ENCODE measurements around the gene LRCH4. TPM values are rescaled to one million over a fixed set of nuclear protein-coding genes. Genes with fewer than 3 reads are reported as not detected.
A peak's percentile ranks its signal among the peaks of the same experiment; 100 is the strongest.

Gene LRCH4
- total and polyA plus RNA-seq, 2 of the 13 experiments (the other 11 are each of a cell fraction or from before 2014, with no cell fraction given), result 7.0 to 9.3 TPM

DNA sequence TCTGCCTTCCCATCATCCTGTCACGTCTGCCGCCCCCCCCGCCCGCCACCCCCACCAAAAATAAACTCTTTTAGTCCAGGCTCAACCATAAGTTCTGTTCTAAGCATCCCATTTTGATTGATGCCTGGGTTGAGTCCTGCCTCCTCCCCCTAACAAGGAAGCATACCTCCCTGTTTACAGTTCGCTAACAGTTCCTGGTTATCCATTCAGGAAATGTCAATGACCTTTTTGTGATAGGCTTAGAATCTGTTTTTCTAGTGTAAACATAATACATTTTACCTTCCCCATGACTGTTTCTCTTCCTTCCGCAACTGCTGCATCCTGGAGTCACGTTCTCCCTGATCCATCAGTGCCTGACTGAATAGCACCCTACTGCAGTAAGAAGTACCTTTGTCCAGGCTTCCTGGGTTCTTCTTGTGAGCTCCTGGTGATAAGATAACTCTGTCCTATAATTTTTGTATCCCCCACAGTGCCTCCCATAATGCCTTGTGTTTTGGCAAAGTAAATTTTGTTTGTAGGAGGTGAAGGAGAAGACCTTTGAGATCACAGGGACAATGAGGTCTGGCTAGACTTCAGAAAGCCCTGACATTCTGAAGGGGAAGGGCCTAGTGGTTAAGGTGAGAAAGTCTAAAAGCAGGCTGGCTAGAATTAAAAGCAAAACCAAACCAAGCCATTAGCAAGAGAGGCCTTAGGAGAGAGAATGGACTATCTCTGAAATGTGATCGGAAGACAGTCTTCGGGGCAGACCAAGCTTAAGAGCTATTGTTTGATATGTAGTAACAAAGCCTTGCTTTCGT lies 39.6 kb downstream of the LRCH4 start (continued):
- TF ChIP-seq, protein P1, sequence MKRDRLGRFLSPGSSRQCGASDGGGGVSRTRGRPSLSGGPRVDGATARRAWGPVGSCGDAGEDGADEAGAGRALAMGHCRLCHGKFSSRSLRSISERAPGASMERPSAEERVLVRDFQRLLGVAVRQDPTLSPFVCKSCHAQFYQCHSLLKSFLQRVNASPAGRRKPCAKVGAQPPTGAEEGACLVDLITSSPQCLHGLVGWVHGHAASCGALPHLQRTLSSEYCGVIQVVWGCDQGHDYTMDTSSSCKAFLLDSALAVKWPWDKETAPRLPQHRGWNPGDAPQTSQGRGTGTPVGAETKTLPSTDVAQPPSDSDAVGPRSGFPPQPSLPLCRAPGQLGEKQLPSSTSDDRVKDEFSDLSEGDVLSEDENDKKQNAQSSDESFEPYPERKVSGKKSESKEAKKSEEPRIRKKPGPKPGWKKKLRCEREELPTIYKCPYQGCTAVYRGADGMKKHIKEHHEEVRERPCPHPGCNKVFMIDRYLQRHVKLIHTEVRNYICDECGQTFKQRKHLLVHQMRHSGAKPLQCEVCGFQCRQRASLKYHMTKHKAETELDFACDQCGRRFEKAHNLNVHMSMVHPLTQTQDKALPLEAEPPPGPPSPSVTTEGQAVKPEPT (CRISPR knock-in tag; IDR thresholded peaks at IDR 0.05; ENCODE audit: low read depth), result no peak
- TF ChIP-seq ZNF260 (CRISPR knock-in tag; IDR thresholded peaks at IDR 0.05; ENCODE audit: borderline replicate concordance, low read depth), result no peak
- TF ChIP-seq REXO4 (CRISPR knock-in tag; IDR thresholded peaks at IDR 0.05; ENCODE audit: borderline replicate concordance), result no peak
- TF ChIP-seq, protein P2, sequence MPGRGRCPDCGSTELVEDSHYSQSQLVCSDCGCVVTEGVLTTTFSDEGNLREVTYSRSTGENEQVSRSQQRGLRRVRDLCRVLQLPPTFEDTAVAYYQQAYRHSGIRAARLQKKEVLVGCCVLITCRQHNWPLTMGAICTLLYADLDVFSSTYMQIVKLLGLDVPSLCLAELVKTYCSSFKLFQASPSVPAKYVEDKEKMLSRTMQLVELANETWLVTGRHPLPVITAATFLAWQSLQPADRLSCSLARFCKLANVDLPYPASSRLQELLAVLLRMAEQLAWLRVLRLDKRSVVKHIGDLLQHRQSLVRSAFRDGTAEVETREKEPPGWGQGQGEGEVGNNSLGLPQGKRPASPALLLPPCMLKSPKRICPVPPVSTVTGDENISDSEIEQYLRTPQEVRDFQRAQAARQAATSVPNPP (CRISPR knock-in tag; IDR thresholded peaks at IDR 0.05), result no peak; the same call in 1 of the 2 replicates
- TF ChIP-seq SIX1 (CRISPR knock-in tag; IDR thresholded peaks at IDR 0.05; ENCODE audit: borderline replicate concordance), result peak; percentile 20; the same call in 1 of the 2 replicates
- TF ChIP-seq, protein P3, sequence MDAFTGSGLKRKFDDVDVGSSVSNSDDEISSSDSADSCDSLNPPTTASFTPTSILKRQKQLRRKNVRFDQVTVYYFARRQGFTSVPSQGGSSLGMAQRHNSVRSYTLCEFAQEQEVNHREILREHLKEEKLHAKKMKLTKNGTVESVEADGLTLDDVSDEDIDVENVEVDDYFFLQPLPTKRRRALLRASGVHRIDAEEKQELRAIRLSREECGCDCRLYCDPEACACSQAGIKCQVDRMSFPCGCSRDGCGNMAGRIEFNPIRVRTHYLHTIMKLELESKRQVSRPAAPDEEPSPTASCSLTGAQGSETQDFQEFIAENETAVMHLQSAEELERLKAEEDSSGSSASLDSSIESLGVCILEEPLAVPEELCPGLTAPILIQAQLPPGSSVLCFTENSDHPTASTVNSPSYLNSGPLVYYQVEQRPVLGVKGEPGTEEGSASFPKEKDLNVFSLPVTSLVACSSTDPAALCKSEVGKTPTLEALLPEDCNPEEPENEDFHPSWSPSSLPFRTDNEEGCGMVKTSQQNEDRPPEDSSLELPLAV (CRISPR knock-in tag; conservative IDR thresholded peaks at IDR 0.05; ENCODE audit: low read depth), result no peak
- TF ChIP-seq EP300 (IDR thresholded peaks at IDR 0.05; ENCODE audit: low read depth in 2 of 2, low read length in 2 of 2), result peak in 1 of 2 experiments; percentile 86; a peak in 2 of 4 replicates
- peak; percentile 79; the same call in 1 of the 2 replicates for TF ChIP-seq EP300 (CRISPR knock-in tag; IDR thresholded peaks at IDR 0.05; ENCODE audit: borderline replicate concordance)
- no peak for TF ChIP-seq CHD2 (IDR thresholded peaks at IDR 0.05; ENCODE audit: low read depth, low read length)
- no peak for TF ChIP-seq ZNF558 (CRISPR knock-in tag; IDR thresholded peaks at IDR 0.05; ENCODE audit: borderline replicate concordance)
- no peak for TF ChIP-seq TOPORS (CRISPR knock-in tag; IDR thresholded peaks at IDR 0.05)
- peak; percentile 16; the same call in 1 of the 2 replicates for TF ChIP-seq THYN1 (CRISPR knock-in tag; IDR thresholded peaks at IDR 0.05; ENCODE audit: borderline replicate concordance, low read depth)
- TF ChIP-seq, protein P4, sequence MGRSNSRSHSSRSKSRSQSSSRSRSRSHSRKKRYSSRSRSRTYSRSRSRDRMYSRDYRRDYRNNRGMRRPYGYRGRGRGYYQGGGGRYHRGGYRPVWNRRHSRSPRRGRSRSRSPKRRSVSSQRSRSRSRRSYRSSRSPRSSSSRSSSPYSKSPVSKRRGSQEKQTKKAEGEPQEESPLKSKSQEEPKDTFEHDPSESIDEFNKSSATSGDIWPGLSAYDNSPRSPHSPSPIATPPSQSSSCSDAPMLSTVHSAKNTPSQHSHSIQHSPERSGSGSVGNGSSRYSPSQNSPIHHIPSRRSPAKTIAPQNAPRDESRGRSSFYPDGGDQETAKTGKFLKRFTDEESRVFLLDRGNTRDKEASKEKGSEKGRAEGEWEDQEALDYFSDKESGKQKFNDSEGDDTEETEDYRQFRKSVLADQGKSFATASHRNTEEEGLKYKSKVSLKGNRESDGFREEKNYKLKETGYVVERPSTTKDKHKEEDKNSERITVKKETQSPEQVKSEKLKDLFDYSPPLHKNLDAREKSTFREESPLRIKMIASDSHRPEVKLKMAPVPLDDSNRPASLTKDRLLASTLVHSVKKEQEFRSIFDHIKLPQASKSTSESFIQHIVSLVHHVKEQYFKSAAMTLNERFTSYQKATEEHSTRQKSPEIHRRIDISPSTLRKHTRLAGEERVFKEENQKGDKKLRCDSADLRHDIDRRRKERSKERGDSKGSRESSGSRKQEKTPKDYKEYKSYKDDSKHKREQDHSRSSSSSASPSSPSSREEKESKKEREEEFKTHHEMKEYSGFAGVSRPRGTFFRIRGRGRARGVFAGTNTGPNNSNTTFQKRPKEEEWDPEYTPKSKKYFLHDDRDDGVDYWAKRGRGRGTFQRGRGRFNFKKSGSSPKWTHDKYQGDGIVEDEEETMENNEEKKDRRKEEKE (IDR thresholded peaks at IDR 0.05), result no peak
- TF ChIP-seq ONECUT2 (CRISPR knock-in tag; IDR thresholded peaks at IDR 0.05), result 0 out of 2 replicates have a peak, but pooled peaks have one; percentile 43
- TF ChIP-seq ZNF12 (CRISPR knock-in tag; IDR thresholded peaks at IDR 0.05), result peak; percentile 38; the same call in 1 of the 2 replicates
- TF ChIP-seq RARG (CRISPR knock-in tag; IDR thresholded peaks at IDR 0.05; ENCODE audit: low read depth), result no peak
- TF ChIP-seq ZNF296 (CRISPR knock-in tag; conservative IDR thresholded peaks at IDR 0.05), result no peak
- no peak for TF ChIP-seq ZNF326 (CRISPR knock-in tag; IDR thresholded peaks at IDR 0.05; ENCODE audit: borderline replicate concordance)
- peak; percentile 69; the same call in 1 of the 2 replicates for TF ChIP-seq NCOR1 (IDR thresholded peaks at IDR 0.05; ENCODE audit: borderline replicate concordance, low read length)
- TF ChIP-seq ZNF780A (CRISPR knock-in tag; IDR thresholded peaks at IDR 0.05), result no peak
- no peak for TF ChIP-seq HOXA9 (CRISPR knock-in tag; IDR thresholded peaks at IDR 0.05; ENCODE audit: borderline replicate concordance)
- TF ChIP-seq ZNF335 (CRISPR knock-in tag; IDR thresholded peaks at IDR 0.05), result no peak

All from HepG2 (cell line).